RPMI7951 (cell line): ENCODE measurements around the gene TRIM69. TPM values are rescaled to one million over a fixed set of nuclear protein-coding genes. Genes with fewer than 3 reads are reported as not detected.
"Not testable (repeated sequence)": the region's sequence is repeated elsewhere in the genome, so short reads cannot be mapped to it uniquely, and the experiment has no call there.

ENCODE experiments used
- DNase-seq: peaks from one replicate; pipeline ENCODE4 v3.0.0-alpha.2; 2012; ENCODE audit warnings: low read depth
- total RNA-seq: library from RNA; depleted of rRNA; stranded (reverse); fragments of >200 nt; shearing (Covaris generic); gene quantifications from 2 replicates; pipeline ENCODE4 v1.2.3, GENCODE V29; 2014; rRNA removed

The TRIM69 gene, protein sequence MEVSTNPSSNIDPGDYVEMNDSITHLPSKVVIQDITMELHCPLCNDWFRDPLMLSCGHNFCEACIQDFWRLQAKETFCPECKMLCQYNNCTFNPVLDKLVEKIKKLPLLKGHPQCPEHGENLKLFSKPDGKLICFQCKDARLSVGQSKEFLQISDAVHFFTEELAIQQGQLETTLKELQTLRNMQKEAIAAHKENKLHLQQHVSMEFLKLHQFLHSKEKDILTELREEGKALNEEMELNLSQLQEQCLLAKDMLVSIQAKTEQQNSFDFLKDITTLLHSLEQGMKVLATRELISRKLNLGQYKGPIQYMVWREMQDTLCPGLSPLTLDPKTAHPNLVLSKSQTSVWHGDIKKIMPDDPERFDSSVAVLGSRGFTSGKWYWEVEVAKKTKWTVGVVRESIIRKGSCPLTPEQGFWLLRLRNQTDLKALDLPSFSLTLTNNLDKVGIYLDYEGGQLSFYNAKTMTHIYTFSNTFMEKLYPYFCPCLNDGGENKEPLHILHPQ
- 10.5 and 13.9 TPM in 2 replicates for total RNA-seq

DNA sequence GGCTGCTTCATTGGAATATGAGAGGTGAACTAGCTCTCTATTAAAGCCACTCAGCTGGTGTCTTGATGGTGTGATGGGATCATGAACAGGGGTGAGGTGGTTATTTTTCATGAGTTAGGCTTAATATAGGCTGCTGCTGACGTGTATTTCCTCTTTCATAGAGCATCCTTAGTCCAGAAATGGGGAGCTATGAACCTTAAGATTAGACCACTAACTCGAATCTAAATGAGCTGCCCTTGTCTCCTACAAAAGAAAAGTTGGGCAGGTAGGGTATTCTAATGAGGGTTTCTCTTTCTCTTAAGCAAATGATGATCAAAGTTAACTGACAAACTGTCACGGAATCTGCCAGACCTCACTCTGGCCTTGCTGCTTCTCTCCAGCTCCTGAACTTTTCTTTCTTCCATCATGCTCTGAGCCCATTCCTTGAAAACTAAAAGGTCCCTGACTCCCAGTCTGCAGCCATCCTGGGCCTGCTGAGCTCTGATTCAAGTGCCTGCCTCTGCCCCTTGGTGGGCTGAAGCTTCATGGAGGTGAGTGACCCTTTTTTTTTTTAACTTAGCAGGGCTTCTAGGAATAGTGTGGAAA, at the start of gene TRIM69:
TRIM69 (plus strand) TSS at position 348 of the 585 bp plus-strand sequence; CDS start at position 525, 177 bp downstream.
- no peak for DNase-seq

DNA sequence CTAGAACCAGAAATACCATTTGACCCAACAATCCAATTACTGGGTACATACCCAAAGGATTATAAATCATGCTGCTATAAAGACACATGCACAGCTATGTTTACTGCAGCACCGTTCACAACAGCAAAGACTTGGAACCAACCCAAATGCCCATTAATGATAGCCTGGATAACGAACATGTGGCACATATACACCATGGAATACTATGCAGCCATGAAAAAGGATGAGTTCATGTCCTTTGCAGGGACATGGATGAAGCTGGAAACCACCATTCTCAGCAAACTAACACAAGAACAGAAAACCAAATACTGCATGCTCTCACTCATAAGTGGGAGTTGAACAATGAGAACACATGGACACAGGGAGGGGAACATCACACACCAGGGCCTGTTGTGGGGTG, 47.0 kb upstream of the TRIM69 start:
- not testable (repeated sequence) for DNase-seq

DNA sequence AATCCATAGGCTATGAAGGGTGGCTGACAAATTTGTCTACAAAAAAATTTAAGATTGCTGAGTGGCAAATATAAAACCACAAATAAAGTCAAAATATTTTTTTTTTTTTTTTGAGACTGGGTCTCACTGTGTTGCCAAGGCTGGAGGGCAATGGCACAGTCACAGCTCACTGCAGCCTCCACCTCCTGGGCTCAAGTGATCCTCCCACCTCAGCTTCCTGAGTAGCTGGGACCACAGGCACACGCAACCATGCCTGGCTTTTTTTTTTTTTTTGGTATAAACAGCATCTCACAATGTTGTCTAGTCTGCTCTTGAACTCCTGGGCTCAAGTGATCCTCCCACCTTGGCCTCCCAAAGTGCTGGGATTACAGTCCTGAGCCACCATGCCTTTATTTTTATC, 46.1 kb upstream of the TRIM69 start:
- not testable (repeated sequence) for DNase-seq

DNA sequence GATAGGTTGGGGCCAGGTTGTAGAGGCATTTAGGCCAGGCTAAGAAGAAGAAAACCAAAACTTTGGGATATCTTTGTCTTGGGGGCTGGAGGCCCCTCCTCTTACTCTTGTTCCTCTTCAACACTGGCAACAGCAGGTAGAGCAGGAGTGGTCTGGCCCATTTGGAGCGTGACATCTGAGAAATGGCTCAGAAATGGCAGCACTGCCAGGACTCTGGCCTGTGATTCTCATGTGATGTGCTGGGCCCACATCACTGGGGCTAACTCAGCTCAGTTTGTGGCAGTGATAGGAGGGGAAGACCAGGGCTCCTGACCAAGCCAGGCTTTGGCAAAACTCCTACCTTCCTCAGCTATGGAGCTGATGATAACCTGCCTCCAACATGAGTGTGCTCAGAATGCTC, 43.7 kb upstream of the TRIM69 start:
- no peak for DNase-seq

DNA sequence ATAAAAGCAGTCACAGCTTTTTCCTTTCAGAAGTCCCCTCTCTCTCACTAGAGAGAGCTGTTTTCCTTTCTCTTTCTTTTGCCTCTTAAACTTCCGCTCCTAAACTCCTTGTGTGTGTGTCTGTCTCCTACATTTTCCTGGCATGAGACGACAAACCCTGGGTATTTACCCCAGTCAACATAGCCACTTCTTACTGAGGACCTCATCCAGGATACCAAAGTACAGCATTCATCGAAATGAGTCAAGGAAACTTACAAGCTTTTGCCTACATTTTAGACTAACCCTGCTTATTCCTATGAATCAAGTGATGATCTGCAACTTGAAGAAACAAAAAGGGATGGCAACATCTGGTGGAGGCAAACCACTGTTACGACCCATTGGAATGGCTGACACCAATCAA, 41.9 kb upstream of the TRIM69 start:
- DNase-seq = no peak

DNA sequence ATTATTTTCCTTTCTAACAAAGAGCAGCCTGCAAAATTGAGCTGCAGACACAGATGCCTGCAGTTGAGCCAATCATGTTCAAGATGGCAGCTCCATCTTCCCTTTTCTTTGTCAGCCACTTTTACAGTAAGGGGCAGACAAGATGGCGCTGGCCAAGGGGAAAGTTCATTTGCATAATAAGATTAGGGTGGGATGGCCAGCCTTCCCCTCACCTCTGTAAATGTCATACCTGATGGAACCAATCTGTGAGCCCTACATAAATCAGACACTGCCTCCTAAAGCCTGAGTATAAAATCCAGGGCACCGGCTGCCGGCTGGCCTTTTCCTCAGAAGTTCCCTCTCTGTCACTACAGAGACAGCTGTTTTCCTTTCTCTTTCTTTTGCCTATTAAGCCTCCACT, 41.0 kb upstream of the TRIM69 start:
- no peak for DNase-seq

DNA sequence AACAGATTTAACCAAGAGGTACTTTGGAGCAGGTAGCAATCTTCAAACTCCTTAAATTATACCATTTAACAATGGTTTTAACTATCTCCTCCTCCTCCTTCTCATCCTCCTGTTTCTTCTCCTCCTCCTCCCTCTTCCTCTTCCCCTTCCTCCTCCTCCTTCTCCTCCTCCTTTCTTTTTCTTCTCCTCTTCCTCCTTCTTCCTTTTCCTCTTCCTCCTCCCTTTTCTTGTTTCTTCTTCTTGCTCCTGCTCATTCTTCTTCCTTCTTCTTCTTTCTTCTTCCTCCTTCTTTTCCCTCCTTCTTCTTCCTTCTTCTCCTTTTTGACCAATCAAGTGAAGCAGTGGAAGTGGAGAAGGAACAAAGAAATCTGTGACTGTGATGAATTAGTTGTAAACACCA, 39.3 kb upstream of the TRIM69 start:
- no peak for DNase-seq

DNA sequence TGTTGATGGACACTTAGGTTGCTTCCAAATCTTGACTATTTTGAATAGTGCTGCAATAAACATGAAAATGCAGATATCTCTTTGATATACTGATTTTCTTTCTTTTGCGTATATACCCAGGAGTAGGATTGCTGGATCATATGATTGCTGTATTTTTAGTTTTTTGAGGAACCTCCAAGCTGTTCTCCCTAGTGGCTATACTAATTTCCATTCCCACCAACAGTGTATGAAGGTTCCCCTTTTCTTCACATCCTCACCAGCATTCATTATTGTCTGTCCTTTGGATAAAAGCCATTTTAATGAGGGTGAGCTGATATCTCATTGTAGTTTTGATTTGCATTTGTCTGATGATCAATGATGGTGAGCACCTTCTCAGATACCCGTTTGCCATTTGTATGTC, 37.7 kb upstream of the TRIM69 start:
- DNase-seq = no peak

DNA sequence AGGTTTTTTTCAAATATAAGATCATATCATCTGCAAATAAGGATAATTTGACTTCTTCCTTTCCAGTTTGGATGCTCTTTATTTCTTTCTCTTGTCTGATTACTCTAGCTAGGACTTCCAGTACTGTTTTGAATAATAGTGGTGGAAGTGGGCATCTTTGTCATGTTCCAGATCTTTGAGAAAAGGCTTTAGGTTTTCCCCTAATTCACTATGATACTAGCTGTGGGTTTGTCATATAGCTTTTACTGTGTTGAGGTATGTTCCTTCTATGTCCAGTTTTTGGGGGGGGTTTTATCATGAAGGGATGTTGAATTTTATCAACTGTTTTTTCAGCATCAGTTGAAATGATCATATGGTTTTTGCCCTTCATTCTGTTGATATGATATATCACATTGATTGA, 35.7 kb upstream of the TRIM69 start:
- DNase-seq = not testable (repeated sequence)

DNA sequence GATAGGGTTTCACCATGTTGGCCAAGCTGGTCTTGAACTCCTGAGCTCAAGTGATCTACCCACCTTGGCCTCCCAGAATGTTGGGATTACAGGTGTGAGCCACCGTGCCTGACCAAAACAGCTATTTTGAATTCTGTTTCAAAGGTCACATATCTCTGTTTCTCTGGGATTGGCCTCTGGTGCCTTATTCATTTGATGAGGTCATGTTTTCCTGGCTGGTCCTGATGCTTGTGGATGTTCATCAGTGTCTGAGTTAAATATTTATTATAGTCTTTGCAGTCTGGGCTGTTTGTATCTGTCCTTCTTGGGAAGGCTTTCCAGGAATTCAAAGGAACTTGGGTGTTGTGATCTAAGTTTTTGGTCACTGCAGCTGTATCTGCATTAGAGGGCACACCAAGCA, 30.3 kb upstream of the TRIM69 start:
- no peak for DNase-seq

DNA sequence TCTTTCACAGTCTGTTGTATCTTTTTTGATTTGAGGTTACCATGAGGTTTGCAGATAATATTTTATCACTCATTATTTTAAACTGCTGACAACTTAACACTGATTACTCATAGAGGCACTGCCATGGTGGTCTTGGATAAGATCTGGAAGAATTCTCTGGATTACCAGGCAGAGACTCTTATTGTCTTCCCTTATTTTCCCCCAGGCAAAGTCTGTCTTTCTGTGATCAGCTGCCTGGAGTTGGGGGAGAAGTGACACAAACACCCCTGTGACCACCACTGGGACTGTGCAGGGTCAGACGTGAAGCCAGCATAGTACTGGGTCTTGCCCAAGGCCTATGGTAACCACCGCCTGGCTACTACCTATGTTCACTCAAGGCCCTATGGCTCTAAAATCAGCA, 29.9 kb upstream of the TRIM69 start:
- DNase-seq = no peak

DNA sequence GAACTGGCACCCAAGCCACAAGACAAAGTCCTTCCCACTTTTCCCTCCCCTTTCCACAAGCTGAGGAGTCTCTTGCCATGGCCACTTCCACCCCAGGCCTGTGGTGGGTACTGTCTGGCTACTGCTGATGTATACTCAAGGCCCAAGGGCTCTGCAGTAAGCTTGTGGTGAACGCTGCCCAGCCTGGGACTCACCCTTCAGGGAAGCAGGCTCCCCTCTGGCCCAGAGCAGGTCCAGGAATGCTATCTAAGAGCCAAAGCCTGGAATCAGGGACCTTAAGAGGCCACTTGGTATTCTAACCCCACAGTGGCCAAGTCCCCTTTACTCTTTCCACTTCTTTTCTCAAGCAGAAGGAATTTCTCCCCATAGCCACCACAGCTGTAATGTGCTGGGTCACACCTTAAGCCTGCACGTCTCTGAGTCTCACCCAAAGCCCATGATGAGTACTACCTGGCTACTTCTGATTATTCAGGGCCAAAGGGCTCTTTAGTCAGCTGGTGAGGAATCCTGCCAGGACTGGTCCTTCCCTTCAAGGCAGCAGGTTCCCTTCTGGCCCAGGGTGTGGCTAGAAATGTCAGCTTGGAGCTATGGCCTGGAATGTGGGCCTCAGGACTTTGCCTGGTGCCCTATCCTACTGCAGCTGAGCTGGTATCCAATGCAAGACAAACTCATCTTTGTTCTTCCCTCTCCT, 29.2 kb upstream of the TRIM69 start:
- DNase-seq = no peak

DNA sequence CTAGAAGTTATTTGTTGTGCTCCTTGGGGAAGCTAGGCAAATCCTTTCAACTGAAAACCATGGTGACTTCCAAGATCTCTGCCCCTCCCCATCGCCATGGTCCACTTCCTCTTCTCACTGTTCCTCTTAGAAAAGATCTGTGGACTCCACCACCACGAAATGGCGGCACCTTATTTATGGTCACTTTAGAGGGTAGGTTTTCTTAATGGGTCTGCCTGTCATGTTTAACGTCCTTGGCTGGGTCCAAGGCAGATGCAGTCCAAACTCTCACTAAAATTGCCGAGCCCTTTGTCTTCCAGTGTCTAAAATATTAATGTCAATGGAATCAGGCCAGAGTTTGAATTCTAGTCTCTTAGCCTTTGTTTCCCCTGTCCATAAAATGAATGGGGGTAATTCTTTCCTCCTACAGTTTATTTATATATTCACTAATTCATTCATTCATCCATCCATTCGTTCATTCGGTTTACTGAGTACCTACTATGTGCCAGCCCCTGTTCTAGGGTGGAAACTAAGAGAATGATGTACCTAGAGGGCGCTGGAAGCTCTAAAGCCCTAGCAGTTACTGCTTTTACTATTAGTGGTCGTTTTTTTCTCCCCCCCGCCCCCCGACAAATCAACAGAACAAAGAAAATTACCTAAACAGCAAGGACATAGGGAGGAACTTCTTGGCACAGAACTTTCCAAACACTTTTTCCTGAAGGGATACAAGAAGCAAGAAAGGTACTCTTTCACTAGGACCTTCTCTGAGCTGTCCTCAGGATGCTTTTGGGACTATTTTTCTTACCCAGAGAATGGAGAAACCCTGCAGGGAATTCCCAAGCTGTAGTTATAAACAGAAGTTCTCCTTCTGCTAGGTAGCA, 25.9 kb upstream of the TRIM69 start:
- peak; percentile 52 for DNase-seq

DNA sequence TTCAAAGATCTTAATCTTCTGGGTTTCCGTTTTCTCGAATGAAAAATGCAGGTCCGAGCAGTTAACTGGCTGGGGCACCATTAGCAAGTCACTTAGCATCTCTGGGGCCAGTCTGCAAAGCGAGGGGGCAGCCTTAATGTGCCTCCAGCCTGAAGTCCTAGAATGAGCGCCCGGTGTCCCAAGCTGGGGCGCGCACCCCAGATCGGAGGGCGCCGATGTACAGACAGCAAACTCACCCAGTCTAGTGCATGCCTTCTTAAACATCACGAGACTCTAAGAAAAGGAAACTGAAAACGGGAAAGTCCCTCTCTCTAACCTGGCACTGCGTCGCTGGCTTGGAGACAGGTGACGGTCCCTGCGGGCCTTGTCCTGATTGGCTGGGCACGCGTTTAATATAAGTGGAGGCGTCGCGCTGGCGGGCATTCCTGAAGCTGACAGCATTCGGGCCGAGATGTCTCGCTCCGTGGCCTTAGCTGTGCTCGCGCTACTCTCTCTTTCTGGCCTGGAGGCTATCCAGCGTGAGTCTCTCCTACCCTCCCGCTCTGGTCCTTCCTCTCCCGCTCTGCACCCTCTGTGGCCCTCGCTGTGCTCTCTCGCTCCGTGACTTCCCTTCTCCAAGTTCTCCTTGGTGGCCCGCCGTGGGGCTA, 25.1 kb upstream of the TRIM69 start, which contains the start of the genes B2M and PATL2:
B2M (plus strand) TSS at position 422 of the 647 bp plus-strand sequence; CDS start at position 452, 30 bp downstream.
PATL2 (minus strand) TSS at position 228 of the 647 bp plus-strand sequence. CDS start 34,833 bp downstream, outside the sequence.
- peak; percentile 95 for DNase-seq

DNA sequence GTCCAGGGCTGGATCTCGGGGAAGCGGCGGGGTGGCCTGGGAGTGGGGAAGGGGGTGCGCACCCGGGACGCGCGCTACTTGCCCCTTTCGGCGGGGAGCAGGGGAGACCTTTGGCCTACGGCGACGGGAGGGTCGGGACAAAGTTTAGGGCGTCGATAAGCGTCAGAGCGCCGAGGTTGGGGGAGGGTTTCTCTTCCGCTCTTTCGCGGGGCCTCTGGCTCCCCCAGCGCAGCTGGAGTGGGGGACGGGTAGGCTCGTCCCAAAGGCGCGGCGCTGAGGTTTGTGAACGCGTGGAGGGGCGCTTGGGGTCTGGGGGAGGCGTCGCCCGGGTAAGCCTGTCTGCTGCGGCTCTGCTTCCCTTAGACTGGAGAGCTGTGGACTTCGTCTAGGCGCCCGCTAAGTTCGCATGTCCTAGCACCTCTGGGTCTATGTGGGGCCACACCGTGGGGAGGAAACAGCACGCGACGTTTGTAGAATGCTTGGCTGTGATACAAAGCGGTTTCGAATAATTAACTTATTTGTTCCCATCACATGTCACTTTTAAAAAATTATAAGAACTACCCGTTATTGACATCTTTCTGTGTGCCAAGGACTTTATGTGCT, 24.5 kb upstream of the TRIM69 start:
- DNase-seq = peak; percentile 41

DNA sequence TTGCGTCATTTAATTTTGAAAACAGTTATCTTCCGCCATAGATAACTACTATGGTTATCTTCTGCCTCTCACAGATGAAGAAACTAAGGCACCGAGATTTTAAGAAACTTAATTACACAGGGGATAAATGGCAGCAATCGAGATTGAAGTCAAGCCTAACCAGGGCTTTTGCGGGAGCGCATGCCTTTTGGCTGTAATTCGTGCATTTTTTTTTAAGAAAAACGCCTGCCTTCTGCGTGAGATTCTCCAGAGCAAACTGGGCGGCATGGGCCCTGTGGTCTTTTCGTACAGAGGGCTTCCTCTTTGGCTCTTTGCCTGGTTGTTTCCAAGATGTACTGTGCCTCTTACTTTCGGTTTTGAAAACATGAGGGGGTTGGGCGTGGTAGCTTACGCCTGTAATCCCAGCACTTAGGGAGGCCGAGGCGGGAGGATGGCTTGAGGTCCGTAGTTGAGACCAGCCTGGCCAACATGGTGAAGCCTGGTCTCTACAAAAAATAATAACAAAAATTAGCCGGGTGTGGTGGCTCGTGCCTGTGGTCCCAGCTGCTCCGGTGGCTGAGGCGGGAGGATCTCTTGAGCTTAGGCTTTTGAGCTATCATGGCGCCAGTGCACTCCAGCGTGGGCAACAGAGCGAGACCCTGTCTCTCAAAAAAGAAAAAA, 23.9 kb upstream of the TRIM69 start:
- DNase-seq = peak; percentile 93

DNA sequence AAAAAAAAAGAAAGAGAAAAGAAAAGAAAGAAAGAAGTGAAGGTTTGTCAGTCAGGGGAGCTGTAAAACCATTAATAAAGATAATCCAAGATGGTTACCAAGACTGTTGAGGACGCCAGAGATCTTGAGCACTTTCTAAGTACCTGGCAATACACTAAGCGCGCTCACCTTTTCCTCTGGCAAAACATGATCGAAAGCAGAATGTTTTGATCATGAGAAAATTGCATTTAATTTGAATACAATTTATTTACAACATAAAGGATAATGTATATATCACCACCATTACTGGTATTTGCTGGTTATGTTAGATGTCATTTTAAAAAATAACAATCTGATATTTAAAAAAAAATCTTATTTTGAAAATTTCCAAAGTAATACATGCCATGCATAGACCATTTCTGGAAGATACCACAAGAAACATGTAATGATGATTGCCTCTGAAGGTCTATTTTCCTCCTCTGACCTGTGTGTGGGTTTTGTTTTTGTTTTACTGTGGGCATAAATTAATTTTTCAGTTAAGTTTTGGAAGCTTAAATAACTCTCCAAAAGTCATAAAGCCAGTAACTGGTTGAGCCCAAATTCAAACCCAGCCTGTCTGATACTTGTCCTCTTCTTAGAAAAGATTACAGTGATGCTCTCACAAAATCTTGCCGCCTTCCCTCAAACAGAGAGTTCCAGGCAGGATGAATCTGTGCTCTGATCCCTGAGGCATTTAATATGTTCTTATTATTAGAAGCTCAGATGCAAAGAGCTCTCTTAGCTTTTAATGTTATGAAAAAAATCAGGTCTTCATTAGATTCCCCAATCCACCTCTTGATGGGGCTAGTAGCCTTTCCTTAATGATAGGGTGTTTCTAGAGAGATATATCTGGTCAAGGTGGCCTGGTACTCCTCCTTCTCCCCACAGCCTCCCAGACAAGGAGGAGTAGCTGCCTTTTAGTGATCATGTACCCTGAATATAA, 23.0 kb upstream of the TRIM69 start:
- peak; percentile 42 for DNase-seq

DNA sequence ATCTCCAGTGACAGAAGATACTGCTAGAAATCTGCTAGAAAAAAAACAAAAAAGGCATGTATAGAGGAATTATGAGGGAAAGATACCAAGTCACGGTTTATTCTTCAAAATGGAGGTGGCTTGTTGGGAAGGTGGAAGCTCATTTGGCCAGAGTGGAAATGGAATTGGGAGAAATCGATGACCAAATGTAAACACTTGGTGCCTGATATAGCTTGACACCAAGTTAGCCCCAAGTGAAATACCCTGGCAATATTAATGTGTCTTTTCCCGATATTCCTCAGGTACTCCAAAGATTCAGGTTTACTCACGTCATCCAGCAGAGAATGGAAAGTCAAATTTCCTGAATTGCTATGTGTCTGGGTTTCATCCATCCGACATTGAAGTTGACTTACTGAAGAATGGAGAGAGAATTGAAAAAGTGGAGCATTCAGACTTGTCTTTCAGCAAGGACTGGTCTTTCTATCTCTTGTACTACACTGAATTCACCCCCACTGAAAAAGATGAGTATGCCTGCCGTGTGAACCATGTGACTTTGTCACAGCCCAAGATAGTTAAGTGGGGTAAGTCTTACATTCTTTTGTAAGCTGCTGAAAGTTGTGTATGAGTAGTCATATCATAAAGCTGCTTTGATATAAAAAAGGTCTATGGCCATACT, 21.1 kb upstream of the TRIM69 start:
- DNase-seq = no peak
